H1 (cell line): ENCODE data around the gene P3H2. TPM values are rescaled to one million over a fixed set of nuclear protein-coding genes. Genes with fewer than 3 reads are reported as not detected.

Experiments
- CTCF ChIA-PET: fragments of 300-600 bp; sonication (Branson Sonifier 250); formaldehyde crosslinking; loops from one replicate; lab custom pipeline; 2021; ENCODE audit not compliant: partially characterized antibody; lab: Charles Lee
- POLR2A ChIA-PET: fragments of 300-600 bp; sonication (Branson Sonifier 250); formaldehyde crosslinking; loops from one replicate; lab custom pipeline; 2021; ENCODE audit warnings: inconsistent platforms; ENCODE audit not compliant: partially characterized antibody; lab: Charles Lee
- DNase-seq, 2 experiments: peaks; one replicate each; pipeline versions ENCODE4 v3.0.0 to v3.0.0-alpha.2; 2010 to 2022; ENCODE audit warnings: low spot score in 2 of 2, low read depth in 1 of 2, mixed read lengths in 1 of 2
- FAIRE-seq: peaks from 2 replicates; lab custom pipeline; 2011; peaks lifted over from hg19 to GRCh38; lab: Jason Lieb, UNC
- H2AFZ ChIP-seq: 2 replicates; pipeline ENCODE4 v1.8.1; 2012; ENCODE audit warnings: low read length, inconsistent platforms
- H2AK5ac ChIP-seq: 2 replicates; pipeline ENCODE4 v1.6.1; 2013; ENCODE audit warnings: low read depth, low read length
- H2BK120ac ChIP-seq: replicated peaks from 2 replicates; pipeline ENCODE3; 2013; ENCODE audit warnings: low read depth, low read length, inconsistent platforms
- H2BK12ac ChIP-seq: 2 replicates; pipeline ENCODE4 v1.6.1; 2013; ENCODE audit warnings: low read depth, low read length
- H2BK15ac ChIP-seq: 2 replicates; pipeline ENCODE4 v1.6.1; 2013; ENCODE audit warnings: low read length
- H2BK20ac ChIP-seq: 2 replicates; pipeline ENCODE4 v1.6.1; 2013; ENCODE audit warnings: low read length
- H2BK5ac ChIP-seq: 2 replicates; pipeline ENCODE4 v1.6.1; 2013; ENCODE audit warnings: low read depth, low read length
- H3K14ac ChIP-seq: 2 replicates; pipeline ENCODE4 v1.6.1; 2013; ENCODE audit warnings: inconsistent platforms; ENCODE audit not compliant: insufficient read length
- H3K18ac ChIP-seq: 2 replicates; pipeline ENCODE4 v1.6.1; 2013; ENCODE audit warnings: low read length; ENCODE audit errors: extremely low read depth
- H3K23ac ChIP-seq: 2 replicates; pipeline ENCODE4 v1.6.1; 2013; ENCODE audit warnings: inconsistent platforms; ENCODE audit not compliant: insufficient read length
- H3K23me2 ChIP-seq: 2 replicates; pipeline ENCODE4 v1.6.1; 2013; ENCODE audit warnings: low read depth, low read length
- H3K27ac ChIP-seq: 2 replicates; pipeline ENCODE4 v1.6.1; 2011; ENCODE audit warnings: low read depth, low read length, inconsistent platforms
- H3K27me3 ChIP-seq, 4 experiments: replicated peaks in 1 of 4; 1 replicate in 1 of 4; 2 replicates in 3 of 4; pipeline versions ENCODE4 v1.6.1 to v1.8.1; 2011 to 2013; ENCODE audit warnings: low read length in 3 of 4, mild to moderate bottlenecking in 3 of 4, inconsistent platforms in 2 of 4, mixed read lengths in 2 of 4, moderate library complexity in 1 of 4; ENCODE audit not compliant: control insufficient read depth in 3 of 4, insufficient read depth in 3 of 4; ENCODE audit errors: extremely low read depth in 1 of 4
- H3K36me3 ChIP-seq, 4 experiments: 2 replicates each; pipeline versions ENCODE4 v1.6.1 to v1.8.1; 2011 to 2013; ENCODE audit warnings: mild to moderate bottlenecking in 4 of 4, low read length in 3 of 4, moderate library complexity in 2 of 4, control low read depth in 1 of 4, inconsistent platforms in 1 of 4; ENCODE audit not compliant: insufficient read depth in 4 of 4, control insufficient read depth in 2 of 4
- H3K4ac ChIP-seq: replicated peaks from 2 replicates; pipeline ENCODE3; 2013; ENCODE audit warnings: low read length, low read depth, mixed read lengths, inconsistent platforms; ENCODE audit not compliant: insufficient read length
- H3K4me1 ChIP-seq, 4 experiments: replicated peaks in 1 of 4; 1 replicate in 1 of 4; 2 replicates in 3 of 4; pipeline versions ENCODE4 v1.6.1 to v1.8.1; 2011 to 2013; ENCODE audit warnings: low read length in 3 of 4, inconsistent platforms in 2 of 4, mixed read lengths in 1 of 4; ENCODE audit not compliant: insufficient read depth in 4 of 4, control insufficient read depth in 3 of 4
- H3K4me2 ChIP-seq, 2 experiments: 2 replicates each; pipeline versions ENCODE4 v1.6.1 to v1.8.1; 2011 to 2013; ENCODE audit warnings: low read depth in 2 of 2, low read length in 2 of 2, control low read depth in 1 of 2, inconsistent platforms in 1 of 2, mild to moderate bottlenecking in 1 of 2; ENCODE audit not compliant: insufficient read depth in 1 of 2
- H3K4me3 ChIP-seq, 4 experiments: fragments of 200-600, 300-600 bp in 1 of 4; sonication (generic), shearing (Covaris generic), sonication (Bioruptor Twin) in 1 of 4; 2 replicates each; pipeline versions ENCODE4 v1.5.1 to v1.8.1; 2011 to 2016; ENCODE audit warnings: low read length in 4 of 4, low read depth in 3 of 4, control low read depth in 2 of 4, inconsistent platforms in 2 of 4, mild to moderate bottlenecking in 2 of 4, mixed read lengths in 1 of 4, moderate library complexity in 1 of 4; ENCODE audit not compliant: insufficient read depth in 2 of 4; ENCODE audit errors: extremely low read depth in 1 of 4
- H3K56ac ChIP-seq: replicated peaks from 2 replicates; pipeline ENCODE3; 2013; ENCODE audit warnings: low read depth, mild to moderate bottlenecking, mixed read lengths, low read length, inconsistent platforms; ENCODE audit not compliant: insufficient read length
- H3K79me1 ChIP-seq: 2 replicates; pipeline ENCODE4 v1.6.1; 2013; ENCODE audit warnings: low read depth, low read length, control low read depth
- H3K79me2 ChIP-seq, 2 experiments: 2 replicates each; pipeline versions ENCODE4 v1.6.1 to v1.8.1; 2012 to 2013; ENCODE audit warnings: low read length in 2 of 2, mild to moderate bottlenecking in 2 of 2, inconsistent platforms in 1 of 2; ENCODE audit not compliant: insufficient read depth in 2 of 2, control insufficient read depth in 1 of 2
- H3K9ac ChIP-seq, 4 experiments: replicated peaks in 1 of 4; 1 replicate in 1 of 4; 2 replicates in 3 of 4; pipeline versions ENCODE4 v1.6.1 to v1.8.1; 2011 to 2013; ENCODE audit warnings: low read depth in 3 of 4, low read length in 3 of 4, control low read depth in 2 of 4, mild to moderate bottlenecking in 2 of 4, moderate library complexity in 2 of 4, inconsistent platforms in 1 of 4; ENCODE audit errors: extremely low read depth in 1 of 4
- H3K9me3 ChIP-seq, 2 experiments: 2 replicates each; pipeline versions ENCODE4 v1.6.1 to v1.8.1; 2012 to 2013; ENCODE audit warnings: mild to moderate bottlenecking in 2 of 2, moderate library complexity in 2 of 2, control low read depth in 1 of 2, inconsistent platforms in 1 of 2, low read depth in 1 of 2, low read length in 1 of 2, mixed read lengths in 1 of 2; ENCODE audit not compliant: insufficient read depth in 2 of 2
- H4K20me1 ChIP-seq, 2 experiments: replicated peaks in 1 of 2; 2 replicates each; pipeline versions ENCODE3 to v1.8.1; 2011 to 2013; ENCODE audit warnings: inconsistent platforms in 2 of 2, low read length in 2 of 2, mild to moderate bottlenecking in 1 of 2; ENCODE audit not compliant: insufficient read depth in 2 of 2, control insufficient read depth in 1 of 2
- H4K5ac ChIP-seq: 2 replicates; pipeline ENCODE4 v1.6.1; 2013; ENCODE audit warnings: low read length, low read depth, mixed read lengths, inconsistent platforms; ENCODE audit not compliant: insufficient read length
- H4K8ac ChIP-seq: 2 replicates; pipeline ENCODE4 v1.8.0; 2013; ENCODE audit warnings: mild to moderate bottlenecking, moderate library complexity, low read length, inconsistent platforms; ENCODE audit not compliant: insufficient read depth; ENCODE audit errors: extremely low read depth
- H4K91ac ChIP-seq: replicated peaks from 2 replicates; pipeline ENCODE3; 2013; ENCODE audit warnings: low read length, mixed read lengths, inconsistent platforms; ENCODE audit not compliant: insufficient read length
- ATF3 ChIP-seq: IDR thresholded peaks from 2 replicates; pipeline ENCODE4 v1.6.1; 2011; ENCODE audit warnings: low read depth, mild to moderate bottlenecking, low read length; ENCODE audit not compliant: insufficient read depth
- BCL11A ChIP-seq, 2 experiments: IDR thresholded peaks; one replicate each; pipeline ENCODE4 v1.6.1; 2011; ENCODE audit warnings: low read depth in 2 of 2, low read length in 2 of 2, mild to moderate bottlenecking in 2 of 2
- CBX5 ChIP-seq: fragments of 300-800, 300-1000 bp; sonication (generic); IDR thresholded peaks from 2 replicates; pipeline ENCODE4 v1.7.1; 2016; ENCODE audit warnings: antibody characterized with exemption, low read length, low read depth
- CBX8 ChIP-seq: fragments of 300-800, 300-1000 bp; sonication (generic); IDR thresholded peaks from 2 replicates; pipeline ENCODE4 v1.7.1; 2016; ENCODE audit warnings: low read depth, low read length, borderline replicate concordance
- CEBPB ChIP-seq: IDR thresholded peaks from 2 replicates; pipeline ENCODE4 v1.6.1; 2012; ENCODE audit warnings: low read depth, low read length
- GABPA ChIP-seq: IDR thresholded peaks from 2 replicates; pipeline ENCODE4 v1.6.1; 2011; ENCODE audit warnings: mild to moderate bottlenecking, low read length, moderate library complexity, borderline replicate concordance; ENCODE audit not compliant: insufficient read depth
- POLR2A ChIP-seq, 2 experiments: IDR thresholded peaks; 1 replicate in 1 of 2; 2 replicates in 1 of 2; pipeline ENCODE4 v1.6.1; 2011; ENCODE audit warnings: low read depth in 2 of 2, low read length in 2 of 2, mild to moderate bottlenecking in 2 of 2; ENCODE audit errors: control extremely low read depth in 1 of 2
- ZNF274 ChIP-seq: IDR thresholded peaks from 2 replicates; pipeline ENCODE4 v1.7.0; 2012; ENCODE audit warnings: low read length, borderline replicate concordance; ENCODE audit errors: extremely low read depth
- WGBS, 2 experiments: shearing (Covaris generic) in 1 of 2; methylation state at CpG; one replicate each; pipeline versions ENCODE4 v1.1.6 to v1.1.7; 2013 to 2015; ENCODE audit warnings: low lambda C conversion rate in 2 of 2, mixed read lengths in 2 of 2, inconsistent platforms in 1 of 2, low coverage in 1 of 2, missing lambda C conversion rate in 1 of 2; ENCODE audit not compliant: insufficient replicate concordance in 2 of 2, insufficient coverage in 1 of 2, insufficient read length in 1 of 2; ENCODE audit errors: extremely low coverage in 1 of 2, missing lambda C conversion rate in 1 of 2; 5-methylcytosine and 5-hydroxymethylcytosine counted together
- polyA plus RNA-seq, 7 experiments: library from polyadenylated mRNA; depleted of rRNA in 3 of 7; stranded (reverse) in 5 of 7; unstranded in 2 of 7; fragments of >200 nt in 5 of 7; fragments of 200-250 nt in 2 of 7; gene quantifications; 1 replicate in 5 of 7; 2 replicates in 1 of 7; 4 replicates in 1 of 7; pipeline versions ENCODE4 v1.2.1 to v1.2.3, GENCODE V29; 2011 to 2013; ENCODE audit warnings: missing spikeins in 2 of 7, mixed read lengths in 2 of 7
- total RNA-seq: library from RNA; stranded (reverse); fragmentation: NEBNext Ultra II Directional; extraction: Animal tissue kit (Norgen Biotek cat#: 25700); gene quantifications from 2 replicates; pipeline ENCODE4 v1.2.1, GENCODE V29; 2021
- TF ChIP-seq, protein P1 (sequence below): IDR thresholded peaks from 2 replicates; pipeline ENCODE4 v1.6.1; 2012; ENCODE audit warnings: low read length, inconsistent platforms

Gene P3H2
- total and polyA plus RNA-seq, 2 of the 8 experiments (the other 6 are each of a cell fraction or from before 2014, with no cell fraction given): 40.5 to 60.4 TPM

DNA sequence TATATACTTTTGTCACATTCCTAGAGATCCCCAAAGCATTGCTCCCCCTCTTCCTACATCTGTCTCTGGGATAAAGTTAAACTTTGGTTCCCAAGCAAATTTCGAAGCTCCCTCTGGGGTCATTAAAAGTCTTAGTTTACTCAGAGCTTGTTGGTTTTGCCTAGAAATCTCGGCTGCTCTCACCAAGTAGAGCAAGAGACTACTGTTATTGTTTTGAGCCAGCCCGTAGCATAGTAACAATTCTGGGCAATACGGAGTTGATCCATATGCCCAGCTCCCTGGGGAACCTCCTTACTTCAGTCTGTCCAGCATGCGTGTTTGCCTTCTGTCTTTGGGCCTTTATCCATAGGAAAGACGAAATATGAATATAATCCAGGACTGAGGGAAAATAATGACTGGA, 10.0 kb upstream of the P3H2 start:
- Histone ChIP-seq H2BK120ac (no peak overlapping the region), H3K14ac (no peak overlapping the region), H2BK5ac (no peak overlapping the region), H3K23me2 (no peaks in the 10 kb centered on the region; the same call in 1 of the 2 replicates), H4K5ac (no peak overlapping the region), H3K9me3 (no peaks in the 10 kb centered on the region), H3K36me3 (no peaks in the 10 kb centered on the region), H2BK20ac (no peak overlapping the region), H2AFZ (no peak overlapping the region), H3K23ac (no peak overlapping the region), H3K4me3 (no peak overlapping the region), H2AK5ac (no peak overlapping the region), H3K79me1 (no peaks in the 10 kb centered on the region), H3K4me1 (peaks cover 0 to 2% (median 0%) of the 10 kb centered on the region in 4 experiments; a peak in 1 of 7 replicates), H3K79me2 (no peaks in the 10 kb centered on the region), H3K56ac (no peak overlapping the region), H4K8ac (no peak overlapping the region), H4K91ac (no peak overlapping the region), H3K27me3 (no peaks in the 10 kb centered on the region), H2BK15ac (no peak overlapping the region), H3K27ac (no peak overlapping the region), H3K4me2 (no peak overlapping the region), H3K9ac (no peak overlapping the region), H2BK12ac (no peak overlapping the region), H4K20me1 (no peaks in the 10 kb centered on the region), H3K4ac (no peak overlapping the region), H3K18ac (no peak overlapping the region)
- ChIA-PET CTCF (interaction anchor here (0.6 to 1.0 kb wide), 2 partner anchors 9 to 92 kb away, joined by 3 to 4 read pairs; no protein-coding TSS in a partner anchor), POLR2A (interaction anchor here (1.3 kb wide), 1 partner anchor 10 kb away, joined by 4 read pairs; the partner anchor contains the start of gene P3H2)
- TF ChIP-seq POLR2A (IDR thresholded peaks at IDR 0.05; ENCODE audit: control extremely low read depth in 1 of 2, low read depth in 2 of 2, low read length in 2 of 2) (no peak), BCL11A (IDR thresholded peaks at IDR 0.05; ENCODE audit: low read depth in 2 of 2, low read length in 2 of 2) (no peak), ATF3 (no peak), CBX5 (no peak), GABPA (no peak), CEBPB (no peak), ZNF274 (no peak), CBX8 (no peak)
- TF ChIP-seq, protein P1, sequence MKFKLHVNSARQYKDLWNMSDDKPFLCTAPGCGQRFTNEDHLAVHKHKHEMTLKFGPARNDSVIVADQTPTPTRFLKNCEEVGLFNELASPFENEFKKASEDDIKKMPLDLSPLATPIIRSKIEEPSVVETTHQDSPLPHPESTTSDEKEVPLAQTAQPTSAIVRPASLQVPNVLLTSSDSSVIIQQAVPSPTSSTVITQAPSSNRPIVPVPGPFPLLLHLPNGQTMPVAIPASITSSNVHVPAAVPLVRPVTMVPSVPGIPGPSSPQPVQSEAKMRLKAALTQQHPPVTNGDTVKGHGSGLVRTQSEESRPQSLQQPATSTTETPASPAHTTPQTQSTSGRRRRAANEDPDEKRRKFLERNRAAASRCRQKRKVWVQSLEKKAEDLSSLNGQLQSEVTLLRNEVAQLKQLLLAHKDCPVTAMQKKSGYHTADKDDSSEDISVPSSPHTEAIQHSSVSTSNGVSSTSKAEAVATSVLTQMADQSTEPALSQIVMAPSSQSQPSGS: no peak
- DNase-seq: no peak
- no peak for FAIRE-seq
- WGBS, 2 experiments: 91% methylated on average over 6 of the region's 6 CpGs; no CpG with 5 or more reads in 1 of the 2 experiments
